Measurements from ENCODE around the gene HBP1.
A peak's percentile ranks its signal among the peaks of the same experiment; 100 is the strongest.
"Not testable (repeated sequence)": the region's sequence is repeated elsewhere in the genome, so short reads cannot be mapped to it uniquely, and the experiment has no call there.

HBP1 gene

DNA sequence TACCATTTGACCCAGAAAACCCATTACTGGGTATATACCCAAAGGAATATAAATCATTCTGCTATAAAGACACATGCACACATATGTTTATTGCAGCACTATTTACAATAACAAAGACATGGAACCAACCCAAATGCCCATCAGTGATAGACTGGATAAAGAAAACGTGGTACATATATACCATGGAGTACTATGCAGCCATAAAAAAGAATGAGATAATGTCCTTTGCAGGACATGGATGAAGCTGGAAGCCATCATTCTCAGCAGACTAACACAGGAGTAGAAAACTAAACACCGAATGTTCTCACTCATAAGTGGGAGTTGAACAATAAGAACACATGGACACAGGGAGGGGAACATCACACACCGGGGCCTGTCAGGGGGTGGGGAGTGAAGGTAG is 13.1 kb upstream of the HBP1 start:
- not testable (repeated sequence) for DNase-seq (ENCODE audit: low spot score)

GRCh38 chr7:107157091-107157490 is 11.7 kb upstream of the HBP1 start:
- DNase-seq (ENCODE audit: low spot score) = no peak

- DNase-seq (ENCODE audit: low spot score) = no peak
Observed at GRCh38 chr7:107158028-107158427, 10.8 kb upstream of the HBP1 start.

DNA sequence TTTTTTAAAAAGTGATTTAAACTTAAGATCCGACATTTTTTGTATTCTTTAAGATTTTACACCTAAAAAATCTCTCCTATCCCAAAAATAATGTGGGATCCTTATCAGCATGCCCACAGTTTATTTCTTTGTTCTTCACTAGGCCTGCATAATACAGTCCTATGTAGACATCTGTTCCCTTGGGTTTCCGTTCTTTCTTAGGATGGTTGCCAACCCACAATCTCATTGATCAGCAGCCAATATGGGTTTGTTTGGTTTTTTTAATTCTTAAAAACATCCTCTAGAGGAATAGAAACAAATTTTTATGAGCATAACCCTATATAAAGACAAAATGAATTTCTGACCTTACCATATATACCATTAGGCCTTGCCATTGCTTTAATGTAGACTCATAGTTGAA is 8.4 kb upstream of the HBP1 start:
- no peak for DNase-seq (ENCODE audit: low spot score)

DNA sequence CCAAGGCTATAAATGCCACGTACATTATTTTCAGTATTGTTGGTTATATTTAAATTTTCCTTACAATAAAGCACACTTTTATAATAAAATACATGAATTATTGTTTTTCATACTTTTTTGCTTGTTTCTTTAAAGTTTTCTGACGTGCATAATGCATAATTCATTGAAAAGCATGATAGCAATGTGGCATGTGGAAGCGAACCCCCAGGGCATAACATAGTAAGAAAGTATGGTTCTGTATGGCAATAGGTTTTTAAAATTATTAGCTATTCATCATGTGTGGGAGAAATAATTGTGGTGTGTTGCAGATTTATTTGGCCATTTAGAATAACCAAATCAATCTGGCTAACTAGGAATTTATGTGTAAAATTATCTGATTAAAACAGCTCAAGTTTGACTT is 7.4 kb upstream of the HBP1 start:
- DNase-seq (ENCODE audit: low spot score) = no peak

- DNase-seq (ENCODE audit: low spot score) = no peak
Observed at GRCh38 chr7:107162475-107162874, 6.3 kb upstream of the HBP1 start.

- DNase-seq (ENCODE audit: low spot score) = no peak
Observed at GRCh38 chr7:107164092-107164491, 4.7 kb upstream of the HBP1 start.

GRCh38 chr7:107165341-107165740 is 3.5 kb upstream of the HBP1 start:
- DNase-seq (ENCODE audit: low spot score) = no peak

GRCh38 chr7:107166736-107167426 is 1.9 kb upstream of the HBP1 start:
- no peak for DNase-seq (ENCODE audit: low spot score)

DNA sequence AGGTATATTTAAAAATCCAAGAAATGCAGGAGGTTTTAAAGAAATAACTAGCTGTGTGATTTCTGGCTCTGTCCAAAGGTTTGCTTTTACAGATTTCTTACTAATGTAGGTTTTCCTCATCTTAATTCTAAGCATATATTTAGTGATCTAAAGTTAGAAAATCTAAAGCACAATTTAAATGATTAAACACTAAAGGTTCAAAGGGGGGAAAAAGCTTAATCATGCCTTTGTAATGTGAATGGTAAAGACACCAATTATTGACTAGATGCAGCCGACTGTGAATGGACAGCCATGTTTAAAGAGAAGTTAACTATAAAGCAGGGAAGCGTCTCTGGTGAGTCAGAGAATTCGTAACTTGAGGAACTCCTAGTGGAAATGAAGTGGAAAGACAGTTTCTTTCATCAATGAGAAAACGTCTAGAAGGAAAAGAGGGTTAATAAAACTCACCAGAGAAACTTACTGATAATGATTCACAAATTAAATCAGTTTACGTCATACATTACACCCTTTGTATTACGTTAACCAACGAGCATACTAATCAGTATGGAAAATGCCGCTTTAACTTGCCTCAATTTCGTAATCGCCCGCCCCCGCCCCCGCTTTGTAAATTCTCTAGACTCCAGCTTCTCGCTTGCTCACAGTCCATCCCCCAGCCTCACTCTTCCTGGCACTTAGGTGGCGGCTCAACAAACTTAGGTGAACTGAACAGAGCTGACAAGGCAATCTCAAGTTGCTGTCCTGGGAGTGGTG is 1.1 kb upstream of the HBP1 start:
- DNase-seq (ENCODE audit: low spot score) = peak; percentile 42

DNA sequence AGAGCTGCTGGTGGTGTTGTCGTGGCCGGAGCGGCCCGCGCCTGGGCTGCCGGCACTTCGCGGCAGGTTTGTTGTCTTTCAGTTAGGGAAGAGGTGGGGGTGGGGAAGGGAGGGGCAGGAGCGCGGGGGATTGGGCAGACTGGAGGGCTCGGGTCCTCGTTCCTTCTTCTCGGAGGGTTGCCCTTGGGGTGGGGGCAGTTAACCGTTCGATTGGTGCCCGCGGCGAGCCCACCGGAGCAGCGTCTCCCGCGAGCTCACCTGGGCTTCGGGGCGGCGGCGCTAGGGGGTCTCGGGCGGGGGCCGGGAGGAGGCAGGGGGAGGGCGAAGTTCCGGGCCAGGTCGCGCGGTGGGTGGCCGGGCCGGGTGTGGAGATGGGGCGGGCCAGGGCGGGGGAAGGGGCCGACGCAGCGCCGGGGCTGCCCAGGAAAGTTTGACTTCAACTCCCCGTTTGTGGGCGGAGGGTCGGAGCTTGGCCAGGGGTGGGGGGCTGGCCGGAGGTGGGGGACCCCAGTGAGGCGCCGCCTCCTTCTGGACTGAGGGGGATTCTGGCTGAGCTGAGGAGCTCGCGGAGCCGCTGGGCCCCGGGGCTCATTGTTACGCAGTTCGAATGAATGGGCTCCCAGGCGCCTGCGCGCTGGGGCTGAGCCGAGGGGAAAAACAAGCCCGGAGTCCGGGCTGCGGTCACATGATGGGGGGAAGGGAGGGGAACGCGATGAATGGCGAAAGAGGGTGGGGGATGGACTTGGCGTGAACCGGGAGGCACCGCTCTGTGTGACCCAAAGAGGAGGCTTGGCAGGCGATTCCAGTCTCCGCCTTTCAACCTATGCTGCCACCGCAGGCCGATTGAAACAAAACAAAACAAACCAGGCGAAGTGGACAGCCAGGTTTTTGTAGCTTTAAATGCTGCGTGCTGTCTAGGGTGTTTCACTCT is 582 bp downstream of the HBP1 start:
- peak; percentile 86 for DNase-seq (ENCODE audit: low spot score)

- no peak for DNase-seq (ENCODE audit: low spot score)
Observed at GRCh38 chr7:107170051-107170915, 1.5 kb downstream of the HBP1 start.

- no peak for DNase-seq (ENCODE audit: low spot score)
Observed at GRCh38 chr7:107171496-107171895, 2.7 kb downstream of the HBP1 start.

DNA sequence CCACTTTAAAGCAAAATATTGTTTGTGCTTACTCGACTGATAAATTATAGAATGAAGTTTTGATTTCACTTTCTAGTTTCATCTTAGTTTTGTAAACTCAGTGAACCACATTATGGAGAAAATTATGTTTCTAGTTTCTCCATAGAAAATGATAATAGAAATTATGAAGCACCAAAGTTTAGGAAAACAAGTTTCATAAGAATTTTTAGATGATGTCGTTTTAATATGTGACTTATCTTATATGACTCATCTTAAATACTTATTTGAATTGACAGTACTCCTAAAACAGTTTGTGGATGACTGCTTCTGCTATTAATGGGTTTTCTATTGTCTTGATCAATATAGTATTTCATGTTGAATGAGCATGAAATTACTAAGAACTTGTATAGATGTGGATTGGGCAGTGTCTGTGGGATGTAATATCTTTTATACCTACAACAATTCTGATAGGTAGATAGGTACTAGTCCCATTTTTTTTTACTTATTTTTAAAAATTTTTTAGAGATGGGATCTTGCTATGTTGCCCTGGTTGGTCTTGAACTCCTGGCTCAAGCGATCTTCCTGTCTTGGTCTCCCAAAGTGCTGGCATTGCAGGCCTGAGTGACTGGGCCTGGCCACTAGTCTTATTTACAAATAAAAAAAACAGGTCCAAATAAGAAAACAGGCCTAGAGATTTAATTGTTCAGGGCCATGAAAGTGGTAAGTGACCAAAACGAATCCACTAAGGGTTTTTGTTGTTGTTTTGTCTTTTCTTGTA is 3.7 kb downstream of the HBP1 start:
- DNase-seq (ENCODE audit: low spot score) = no peak

GRCh38 chr7:107173191-107173590 is 4.4 kb downstream of the HBP1 start:
- DNase-seq (ENCODE audit: low spot score) = peak; percentile 7

GRCh38 chr7:107173691-107174406 is 5.0 kb downstream of the HBP1 start:
- DNase-seq (ENCODE audit: low spot score) = no peak

DNA sequence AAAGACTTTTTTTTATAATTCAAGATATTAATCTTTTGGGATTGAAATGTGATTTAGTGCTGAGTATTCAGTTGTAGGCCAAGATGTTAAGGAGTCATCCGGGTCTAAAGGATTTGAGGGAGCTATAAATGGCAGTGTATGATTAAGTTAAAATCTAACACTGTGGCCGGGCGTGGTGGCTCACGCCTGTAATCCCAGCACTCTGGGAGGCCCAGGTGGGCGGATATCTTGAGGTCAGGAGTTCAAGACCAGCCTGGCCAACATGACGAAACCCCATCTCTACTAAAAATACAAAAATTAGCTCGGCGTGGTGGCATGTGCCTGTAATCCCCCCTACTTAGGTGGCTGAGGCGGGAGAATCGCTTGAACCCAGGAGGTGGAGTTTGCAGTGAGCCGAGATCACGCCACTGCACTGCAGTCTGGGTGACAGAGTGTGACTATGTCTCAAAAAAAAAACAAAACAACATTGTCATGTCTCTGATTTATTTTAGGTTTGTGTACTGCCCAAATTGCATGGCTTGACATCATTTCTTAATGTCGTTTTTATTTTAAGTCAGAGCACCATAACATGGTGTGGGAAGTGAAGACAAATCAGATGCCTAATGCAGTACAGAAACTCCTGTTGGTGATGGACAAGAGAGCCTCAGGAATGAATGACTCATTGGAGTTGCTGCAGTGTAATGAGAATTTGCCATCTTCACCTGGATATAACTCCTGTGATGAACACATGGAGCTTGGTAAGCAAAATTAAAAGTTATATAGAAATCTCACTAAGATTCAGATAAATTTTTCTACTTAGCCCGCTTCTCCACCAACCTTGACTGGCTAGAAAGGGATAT is 10.7 kb downstream of the HBP1 start:
- no peak for DNase-seq (ENCODE audit: low spot score)

DNA sequence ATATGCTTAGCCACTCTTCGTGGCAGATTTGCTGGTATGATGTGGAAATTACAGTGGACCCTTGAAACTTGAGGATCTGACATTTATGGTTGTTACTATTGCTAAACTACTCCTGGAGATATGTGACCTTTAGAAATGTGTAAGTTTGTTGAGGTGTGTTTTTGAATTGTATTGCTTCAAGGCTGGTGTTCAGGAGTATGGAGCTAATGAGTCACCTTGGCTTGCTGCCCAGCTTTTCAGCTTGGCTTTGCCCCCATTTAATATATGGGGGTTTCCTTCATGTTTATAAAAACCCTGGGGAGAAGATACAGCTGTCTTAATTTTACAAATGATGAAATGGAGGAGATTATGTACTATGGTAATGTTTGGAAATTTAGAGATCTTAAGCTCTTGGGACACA is 11.6 kb downstream of the HBP1 start:
- no peak for DNase-seq (ENCODE audit: low spot score)

GRCh38 chr7:107181172-107181571 is 12.4 kb downstream of the HBP1 start:
- DNase-seq (ENCODE audit: low spot score) = no peak

Measured in iPS-NIHi11 (cell line).